HFFc6 (cell line): ENCODE measurements around the gene PTDSS2. TPM values are rescaled to one million over a fixed set of nuclear protein-coding genes. Genes with fewer than 3 reads are reported as not detected.
A peak's percentile ranks its signal among the peaks of the same experiment; 100 is the strongest.

Source experiments
- DNase-seq: peaks from one replicate; pipeline ENCODE4 v3.0.0-alpha.2; 2018
- H3K27ac Mint-ChIP-seq: 2 replicates; pipeline ENCODE4 v1.8.0; 2020; ENCODE audit warnings: mild to moderate bottlenecking, mixed read lengths
- H3K27me3 Mint-ChIP-seq: 2 replicates; pipeline ENCODE4 v1.8.0; 2021; ENCODE audit warnings: mild to moderate bottlenecking, moderate library complexity, mixed read lengths; ENCODE audit not compliant: insufficient read depth
- H3K36me3 Mint-ChIP-seq: 2 replicates; pipeline ENCODE4 v1.8.0; 2021; ENCODE audit warnings: low read depth, mixed read lengths
- H3K4me1 Mint-ChIP-seq: 2 replicates; pipeline ENCODE4 v1.8.0; 2020; ENCODE audit warnings: low read depth, mixed read lengths
- H3K4me3 Mint-ChIP-seq: 2 replicates; pipeline ENCODE4 v1.8.0; 2020; ENCODE audit warnings: mild to moderate bottlenecking, moderate library complexity, mixed read lengths
- H3K9me3 Mint-ChIP-seq: 2 replicates; pipeline ENCODE4 v1.8.0; 2020; ENCODE audit warnings: mild to moderate bottlenecking, mixed read lengths
- total RNA-seq, 6 experiments: library from RNA; stranded (reverse); fragmentation: NEBNext Ultra II Directional; extraction: Animal tissue kit (Norgen Biotek cat#: 25700); gene quantifications; 2 replicates in 1 of 6; 3 replicates in 5 of 6; pipeline ENCODE4 v1.2.3, GENCODE V29; 2021
- TF ChIP-seq, protein P1 (sequence below): fragments of 200-600 bp; sonication (generic); IDR thresholded peaks from 2 replicates; pipeline ENCODE4 v1.5.0; 2021; ENCODE audit warnings: antibody characterized with exemption, mild to moderate bottlenecking

PTDSS2 gene
- total RNA-seq, 6 experiments from 2014 or later: 23.3 to 34.5 (median 27.2) TPM

DNA sequence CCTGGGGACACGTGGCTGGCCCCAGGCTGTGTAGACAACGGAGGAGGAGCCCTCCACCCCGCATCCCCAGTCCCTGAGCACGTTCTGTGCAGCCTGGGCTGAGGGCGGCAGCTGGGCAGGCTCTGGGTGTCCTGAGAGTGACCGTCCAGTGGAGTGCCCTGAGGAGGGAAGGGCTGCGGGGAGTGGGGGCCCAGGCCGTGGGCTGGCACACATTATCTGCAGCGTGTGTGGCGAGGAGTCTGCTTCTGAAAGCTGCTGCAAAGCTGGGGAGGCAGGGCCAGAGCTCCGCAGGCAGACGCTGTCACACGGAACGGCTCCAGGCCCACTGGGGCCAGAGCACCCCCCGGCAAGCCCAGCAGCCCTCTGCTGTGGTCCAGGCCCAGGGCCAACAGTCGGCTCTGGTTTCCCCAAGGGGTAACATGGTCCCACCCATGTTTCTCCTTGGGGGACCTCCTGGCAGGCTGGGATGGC, 7.4 kb upstream of the PTDSS2 start:
- Mint-ChIP-seq H3K36me3 (no peaks in the 10 kb centered on the region), H3K27me3 (peaks cover 17% of the 10 kb centered on the region), H3K4me3 (no peak overlapping the region), H3K27ac (no peak overlapping the region), H3K9me3 (no peaks in the 10 kb centered on the region), H3K4me1 (peaks cover 11% of the 10 kb centered on the region)
- TF ChIP-seq, protein P1, sequence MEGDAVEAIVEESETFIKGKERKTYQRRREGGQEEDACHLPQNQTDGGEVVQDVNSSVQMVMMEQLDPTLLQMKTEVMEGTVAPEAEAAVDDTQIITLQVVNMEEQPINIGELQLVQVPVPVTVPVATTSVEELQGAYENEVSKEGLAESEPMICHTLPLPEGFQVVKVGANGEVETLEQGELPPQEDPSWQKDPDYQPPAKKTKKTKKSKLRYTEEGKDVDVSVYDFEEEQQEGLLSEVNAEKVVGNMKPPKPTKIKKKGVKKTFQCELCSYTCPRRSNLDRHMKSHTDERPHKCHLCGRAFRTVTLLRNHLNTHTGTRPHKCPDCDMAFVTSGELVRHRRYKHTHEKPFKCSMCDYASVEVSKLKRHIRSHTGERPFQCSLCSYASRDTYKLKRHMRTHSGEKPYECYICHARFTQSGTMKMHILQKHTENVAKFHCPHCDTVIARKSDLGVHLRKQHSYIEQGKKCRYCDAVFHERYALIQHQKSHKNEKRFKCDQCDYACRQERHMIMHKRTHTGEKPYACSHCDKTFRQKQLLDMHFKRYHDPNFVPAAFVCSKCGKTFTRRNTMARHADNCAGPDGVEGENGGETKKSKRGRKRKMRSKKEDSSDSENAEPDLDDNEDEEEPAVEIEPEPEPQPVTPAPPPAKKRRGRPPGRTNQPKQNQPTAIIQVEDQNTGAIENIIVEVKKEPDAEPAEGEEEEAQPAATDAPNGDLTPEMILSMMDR: no peak
- no peak for DNase-seq

DNA sequence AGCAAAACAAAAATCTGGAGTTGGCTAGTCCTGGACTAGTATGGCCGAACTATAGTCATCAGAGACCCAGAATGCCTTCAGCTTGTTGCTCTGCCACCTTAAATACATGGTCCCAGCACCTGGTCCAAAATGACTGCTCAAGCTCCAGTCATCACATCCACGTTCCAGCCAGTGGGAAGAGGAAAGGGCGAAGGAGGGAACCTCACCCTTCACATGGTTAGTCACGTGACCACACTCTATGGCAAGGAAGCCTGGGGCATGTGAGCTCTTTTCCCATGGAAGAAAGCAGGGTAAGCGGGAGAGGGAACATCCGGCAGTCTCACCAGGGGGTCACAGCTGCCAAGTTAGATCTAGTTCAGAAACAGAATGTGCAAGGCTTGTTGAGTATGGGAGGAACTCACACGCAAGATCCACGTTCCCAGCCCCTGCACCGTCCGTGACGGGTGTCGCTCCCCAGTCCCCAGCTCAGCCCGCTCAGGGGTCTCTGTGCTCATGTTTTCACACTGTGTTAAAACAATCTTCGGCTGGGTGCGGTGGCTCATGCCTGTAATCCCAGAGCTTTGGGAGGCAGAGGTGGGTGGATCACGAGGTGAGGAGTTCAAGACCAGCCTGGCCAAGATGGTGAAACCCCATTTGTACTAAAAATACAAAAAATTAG, 6.4 kb upstream of the PTDSS2 start:
- H3K9me3 Mint-ChIP-seq: no peaks in the 10 kb centered on the region
- no peak overlapping the region for H3K4me3 Mint-ChIP-seq
- peaks cover 13% of the 10 kb centered on the region for H3K4me1 Mint-ChIP-seq
- DNase-seq: no peak
- H3K27me3 Mint-ChIP-seq: peaks cover 17% of the 10 kb centered on the region
- no peak overlapping the region for H3K27ac Mint-ChIP-seq
- no peaks in the 10 kb centered on the region for H3K36me3 Mint-ChIP-seq
- TF ChIP-seq, protein P1: no peak

DNA sequence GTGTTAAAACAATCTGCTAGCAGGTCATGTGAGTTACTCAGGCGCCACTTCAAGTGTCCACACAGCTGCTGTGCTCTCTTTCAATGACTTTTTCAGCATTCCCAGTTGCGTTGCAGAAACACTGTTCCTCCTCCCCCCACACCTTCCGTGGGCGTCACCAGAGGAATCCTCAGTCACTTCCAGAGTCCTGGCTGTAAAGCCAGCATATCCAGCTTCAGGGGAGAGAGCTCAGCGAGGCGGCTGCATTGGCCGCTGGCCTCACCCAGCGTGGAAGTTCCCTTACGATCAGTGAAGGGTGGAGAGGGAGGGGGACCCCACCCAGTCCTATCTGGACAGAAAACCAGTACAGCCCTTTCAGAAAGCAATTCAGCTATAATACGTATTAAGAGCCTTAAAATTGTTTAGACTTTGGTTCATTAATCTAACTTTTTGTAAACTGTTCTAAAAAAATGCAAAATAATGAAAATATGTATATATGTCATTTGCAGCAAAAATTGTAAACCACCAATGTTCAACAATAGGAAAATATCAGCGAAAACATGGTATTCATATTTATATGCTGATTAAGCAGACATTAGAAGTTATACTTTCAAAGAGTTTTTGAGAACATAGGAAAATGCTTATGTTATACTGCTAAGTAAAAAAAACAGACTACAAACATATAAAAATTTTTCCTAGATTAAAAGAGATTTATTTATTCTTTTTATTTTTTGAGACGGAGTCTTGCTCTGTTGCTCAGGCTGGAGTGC, 5.5 kb upstream of the PTDSS2 start:
- no peaks in the 10 kb centered on the region for H3K36me3 Mint-ChIP-seq
- H3K9me3 Mint-ChIP-seq: no peaks in the 10 kb centered on the region
- H3K4me1 Mint-ChIP-seq: peaks cover 16% of the 10 kb centered on the region
- TF ChIP-seq, protein P1: no peak
- DNase-seq: peak; percentile 11
- H3K4me3 Mint-ChIP-seq: peak overlapping the region; percentile 64
- H3K27me3 Mint-ChIP-seq: peaks cover 16% of the 10 kb centered on the region
- no peak overlapping the region for H3K27ac Mint-ChIP-seq

DNA sequence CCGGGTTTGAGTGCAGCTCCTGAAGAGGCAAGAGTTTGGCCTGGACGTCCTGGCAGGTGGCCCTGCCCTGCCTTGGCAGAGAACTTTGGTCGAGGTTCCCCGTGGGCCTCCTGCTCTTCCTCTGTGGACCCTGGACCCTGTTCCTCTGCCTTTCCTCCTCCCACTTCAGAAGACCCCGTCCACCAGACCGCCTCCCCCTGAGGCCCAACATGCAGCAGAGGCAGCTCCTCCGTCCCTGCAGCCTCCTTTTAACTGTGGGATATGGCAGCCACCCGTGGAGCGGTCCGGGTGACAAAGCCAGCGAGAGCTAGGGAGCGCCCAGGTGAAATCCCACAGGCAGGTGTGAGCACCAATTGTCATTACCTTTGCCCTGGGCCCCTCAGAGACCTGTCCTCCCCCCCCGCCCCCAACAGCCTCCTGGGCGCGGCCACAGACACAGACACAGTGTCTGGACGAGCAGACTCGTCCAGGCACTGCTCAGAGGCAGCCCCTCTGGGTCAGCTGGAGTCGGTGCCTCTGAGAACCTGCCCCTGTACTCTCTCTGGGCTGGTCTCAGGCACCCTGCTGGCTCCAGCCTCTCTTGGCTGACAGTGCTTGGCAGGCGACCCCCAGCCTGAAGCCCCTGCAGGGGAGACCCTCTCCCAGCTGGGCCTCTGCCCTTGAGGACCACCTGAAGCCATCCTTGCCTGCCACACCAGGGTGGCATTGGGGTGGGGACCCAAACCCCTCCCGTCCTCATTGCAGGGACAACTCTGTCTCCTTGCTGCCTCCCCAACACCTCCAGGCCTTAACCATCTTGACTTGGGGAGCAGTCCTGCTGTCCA, 4.1 kb upstream of the PTDSS2 start:
- TF ChIP-seq, protein P1: no peak
- Mint-ChIP-seq H3K27ac (no peak overlapping the region), H3K4me3 (no peak overlapping the region), H3K27me3 (peaks cover 11% of the 10 kb centered on the region), H3K9me3 (no peaks in the 10 kb centered on the region), H3K36me3 (no peaks in the 10 kb centered on the region), H3K4me1 (peaks cover 16% of the 10 kb centered on the region)
- DNase-seq: no peak

DNA sequence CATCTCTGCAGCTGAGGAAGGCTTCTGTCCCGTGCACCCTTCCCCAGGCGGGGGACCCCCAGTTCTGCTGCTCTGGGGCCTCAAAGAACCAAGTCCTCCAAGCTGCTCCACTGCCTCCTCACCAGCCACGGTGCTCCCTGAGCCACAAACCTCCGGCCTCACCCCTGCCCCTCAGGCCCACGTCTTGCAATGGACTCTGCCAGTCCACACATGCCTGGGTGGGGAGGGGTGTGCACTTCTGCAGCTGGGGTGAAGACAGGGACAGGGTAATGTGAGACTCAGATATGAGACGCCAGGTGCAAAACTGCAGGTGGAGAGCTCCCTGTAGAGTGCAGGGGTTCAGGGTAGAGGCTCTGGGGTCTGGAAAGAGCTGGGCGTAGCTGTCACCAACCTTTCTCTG, 3.2 kb upstream of the PTDSS2 start:
- TF ChIP-seq, protein P1: no peak
- no peaks in the 10 kb centered on the region for H3K36me3 Mint-ChIP-seq

More for the DNA sequence above, 3.2 kb upstream of the PTDSS2 start:
- Mint-ChIP-seq H3K9me3 (no peaks in the 10 kb centered on the region), H3K27me3 (peaks cover 11% of the 10 kb centered on the region), H3K27ac (no peak overlapping the region), H3K4me3 (no peak overlapping the region), H3K4me1 (peaks cover 24% of the 10 kb centered on the region)
- no peak for DNase-seq
